NCI-H2081 treated with DMSO at 0.1 percent for 48 hours (cell line): ENCODE data around the gene PRAC1.

ENCODE experiments used
- DNase-seq: peaks from one replicate; lab custom pipeline; 2025; lab: John Stamatoyannopoulos, UW

PRAC1 gene

DNA sequence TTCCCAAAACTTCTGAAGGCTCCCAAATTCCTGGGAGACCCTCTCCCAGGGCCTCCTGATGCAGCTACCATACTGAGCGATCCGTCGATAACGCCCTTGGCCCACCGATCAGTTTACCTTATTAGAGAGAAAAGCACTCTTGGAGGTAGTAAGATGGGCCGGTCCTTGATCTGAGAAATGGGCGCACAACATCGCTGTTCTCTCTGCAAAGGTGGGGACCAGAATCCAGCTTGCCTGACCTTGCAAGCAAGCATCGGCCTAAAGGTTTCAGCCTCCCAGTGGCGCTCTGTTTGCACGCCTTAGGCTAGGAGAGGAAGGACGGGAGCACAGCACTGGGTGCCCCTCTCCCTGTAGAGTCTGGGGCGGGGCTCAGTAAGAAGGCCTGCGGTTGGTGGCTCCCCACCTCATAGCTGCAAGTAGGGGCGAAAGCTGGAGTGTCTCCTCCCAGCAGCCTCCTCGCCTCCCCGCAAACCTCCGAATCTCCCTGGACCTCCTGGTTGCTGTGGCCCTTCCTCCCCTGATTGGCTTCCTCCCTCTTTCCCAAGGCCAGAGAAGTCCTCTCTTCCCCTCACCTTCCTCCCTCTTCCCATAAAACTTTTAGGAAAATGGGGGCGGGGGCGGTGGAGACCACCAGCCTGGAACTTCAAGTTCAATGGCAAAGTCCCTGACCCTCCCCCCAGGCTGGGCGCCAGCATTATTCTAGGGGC is at the start of gene PRAC1:
TSS of gene PRAC1 (minus strand) at position 318 of the 707 bp plus-strand sequence. CDS start at position 192, 126 bp downstream.
- no peak for DNase-seq

- DNase-seq = no peak
Measured at GRCh38 chr17:48770954-48771353, 48.6 kb upstream of the PRAC1 start.

- DNase-seq = no peak
Measured at GRCh38 chr17:48769009-48769675, 46.8 kb upstream of the PRAC1 start.

DNA sequence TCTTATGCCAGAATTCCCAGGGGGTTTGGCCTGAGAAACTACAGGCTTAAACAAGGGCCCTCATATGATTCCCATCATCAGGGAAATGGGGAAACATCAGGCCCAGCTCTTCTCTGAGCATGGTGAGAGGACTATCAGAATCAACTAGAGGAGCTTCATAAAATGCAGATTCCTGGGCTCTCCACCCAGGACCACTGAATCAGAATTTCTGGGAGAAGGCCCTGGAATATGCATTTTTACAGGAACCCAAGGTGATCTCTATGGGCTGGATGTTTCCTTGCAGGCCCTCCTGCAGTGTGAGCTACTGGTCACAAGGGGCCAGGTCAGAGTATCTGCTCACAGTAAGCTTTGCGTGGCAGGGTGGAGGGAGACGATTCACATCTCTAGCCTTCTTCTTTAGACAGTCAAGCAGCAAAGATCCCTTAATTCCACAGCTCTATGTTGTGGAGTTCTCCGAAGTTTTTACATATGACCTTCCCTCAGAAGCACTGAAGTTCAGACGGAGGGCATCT is 45.0 kb upstream of the PRAC1 start:
- DNase-seq = no peak

DNA sequence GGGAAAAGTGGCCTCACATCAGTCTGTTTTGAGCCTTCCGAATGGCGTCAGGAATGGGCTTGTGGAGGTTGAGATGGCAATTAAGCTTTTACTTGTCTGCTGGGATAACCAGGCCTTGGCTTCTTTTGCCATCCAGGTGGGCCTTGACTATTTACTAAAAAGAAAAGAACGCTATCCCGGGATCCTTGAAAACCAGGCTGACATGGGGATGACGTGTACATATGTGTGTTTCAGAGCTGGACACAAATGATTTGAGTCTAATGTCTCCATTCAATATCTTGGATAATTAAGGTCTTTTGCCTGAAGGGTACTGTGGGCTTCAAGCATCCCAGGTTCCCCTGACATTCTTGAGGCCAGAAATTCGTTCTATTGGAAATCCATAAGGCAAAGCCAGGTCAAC is 38.8 kb upstream of the PRAC1 start:
- DNase-seq = no peak

DNA sequence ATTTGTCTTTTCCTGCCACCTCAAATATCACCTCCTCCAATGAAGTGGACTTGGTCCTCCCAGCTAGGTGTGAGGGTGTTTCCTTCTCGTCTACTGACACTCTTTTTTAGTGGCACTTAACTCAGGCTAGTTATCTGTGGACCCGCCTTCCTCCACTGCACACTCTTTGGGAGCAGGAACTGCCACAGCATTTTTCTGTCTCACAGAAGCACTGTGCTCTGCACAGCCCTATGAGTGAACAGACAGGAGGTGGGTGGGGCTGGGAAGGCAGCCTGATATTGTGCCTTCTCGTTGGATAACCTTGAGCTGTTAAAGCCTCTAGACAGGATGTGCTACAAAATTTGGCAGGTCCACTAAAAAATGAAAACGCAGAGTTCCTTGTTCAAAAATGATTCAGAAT is 38.1 kb upstream of the PRAC1 start:
- DNase-seq = no peak

- no peak for DNase-seq
Measured at GRCh38 chr17:48759288-48759687, 37.0 kb upstream of the PRAC1 start.

GRCh38 chr17:48757524-48757961 is 35.2 kb upstream of the PRAC1 start:
- no peak for DNase-seq

DNA sequence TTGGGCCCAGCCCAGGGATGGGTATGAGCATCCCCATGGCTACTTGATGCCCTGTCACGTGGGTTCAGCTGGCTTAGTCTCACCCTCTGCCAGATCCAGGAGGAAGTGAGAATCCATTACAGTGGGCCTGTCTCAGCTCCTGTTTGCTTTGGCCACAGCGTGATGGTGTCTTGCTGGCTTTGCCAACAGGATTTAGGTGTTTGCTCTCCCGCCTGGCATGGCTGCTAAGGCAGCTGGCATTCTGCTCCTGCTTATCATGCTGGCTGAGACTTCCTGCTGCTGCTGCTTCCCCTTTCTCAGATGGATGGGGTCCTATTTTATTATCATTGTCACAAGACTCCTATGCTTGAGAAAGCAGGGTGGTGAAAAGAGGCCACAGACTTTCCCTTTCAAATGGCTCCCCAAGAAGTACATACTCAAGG is 34.5 kb upstream of the PRAC1 start:
- peak; percentile 92 for DNase-seq

GRCh38 chr17:48755356-48755755 is 33.0 kb upstream of the PRAC1 start:
- DNase-seq = no peak

DNA sequence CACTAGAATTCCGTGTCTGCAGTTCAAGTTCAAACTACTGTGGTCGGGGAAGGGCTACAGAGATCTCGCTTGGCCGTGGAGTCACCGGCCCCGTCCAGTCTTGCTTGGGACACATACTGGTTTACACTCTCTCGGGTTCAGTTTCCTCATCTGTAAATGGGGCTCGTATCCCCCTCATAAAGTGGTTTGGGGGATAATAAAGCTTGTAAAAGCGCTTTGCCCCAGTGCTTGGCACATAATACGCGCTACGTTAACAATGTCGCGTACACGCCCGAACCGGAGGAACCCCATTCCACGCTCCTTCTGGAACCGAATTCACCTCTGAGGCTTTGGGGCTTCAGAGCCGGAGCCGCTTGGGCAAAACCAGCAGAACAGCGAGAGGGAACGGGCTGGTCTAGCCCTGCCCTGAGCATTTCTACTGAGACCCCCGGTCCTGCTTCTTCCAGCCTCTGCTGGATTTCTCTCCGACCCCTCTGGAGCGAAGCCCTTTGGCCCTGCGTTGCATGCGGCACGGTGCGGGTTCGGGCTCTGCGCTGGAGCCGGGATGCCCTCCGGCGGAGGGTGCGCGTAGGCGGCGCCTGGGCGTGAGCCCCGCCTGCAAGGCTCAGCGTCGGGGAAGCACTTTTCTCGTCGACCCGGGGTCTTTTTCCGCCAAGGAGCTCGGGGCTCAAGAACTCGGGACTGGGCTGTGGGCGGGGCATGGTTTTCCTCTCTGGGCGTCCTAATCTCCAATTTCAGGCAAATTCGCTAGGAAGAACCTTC is 32.4 kb upstream of the PRAC1 start:
- no peak for DNase-seq

DNA sequence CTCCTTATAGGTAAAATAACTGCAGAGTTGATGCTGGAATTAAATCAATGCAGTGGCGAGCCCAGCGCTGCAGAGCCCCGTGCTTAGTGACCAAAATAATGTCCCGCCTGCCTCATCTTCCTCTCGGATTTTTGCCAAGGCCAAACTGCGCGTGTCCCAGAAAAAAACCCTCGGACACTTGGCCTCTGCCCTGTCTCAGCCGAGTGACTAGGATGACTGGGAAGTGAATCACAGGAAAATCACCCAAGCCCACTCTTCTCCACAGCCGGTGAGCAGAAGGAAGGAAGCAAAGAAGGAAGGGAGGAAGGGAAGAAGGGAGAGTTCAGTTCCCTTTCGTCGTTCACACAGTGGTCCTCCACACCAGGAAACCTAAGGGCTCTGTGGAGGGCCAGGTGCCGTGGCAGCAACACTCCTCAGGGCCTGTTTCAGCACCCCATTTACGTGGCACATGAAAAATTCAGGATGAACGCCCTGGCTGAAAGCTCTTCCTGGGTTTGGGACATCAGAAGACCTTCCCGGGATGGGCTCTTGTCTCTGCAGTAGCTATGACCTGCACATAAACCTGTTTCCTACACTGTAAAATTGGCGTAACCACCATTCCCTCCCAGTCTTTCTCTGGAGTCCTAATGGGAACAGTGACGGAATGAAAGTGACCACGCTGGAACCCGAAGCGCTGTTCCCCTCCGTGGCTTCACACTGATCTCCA is 31.6 kb upstream of the PRAC1 start:
- DNase-seq = no peak

DNA sequence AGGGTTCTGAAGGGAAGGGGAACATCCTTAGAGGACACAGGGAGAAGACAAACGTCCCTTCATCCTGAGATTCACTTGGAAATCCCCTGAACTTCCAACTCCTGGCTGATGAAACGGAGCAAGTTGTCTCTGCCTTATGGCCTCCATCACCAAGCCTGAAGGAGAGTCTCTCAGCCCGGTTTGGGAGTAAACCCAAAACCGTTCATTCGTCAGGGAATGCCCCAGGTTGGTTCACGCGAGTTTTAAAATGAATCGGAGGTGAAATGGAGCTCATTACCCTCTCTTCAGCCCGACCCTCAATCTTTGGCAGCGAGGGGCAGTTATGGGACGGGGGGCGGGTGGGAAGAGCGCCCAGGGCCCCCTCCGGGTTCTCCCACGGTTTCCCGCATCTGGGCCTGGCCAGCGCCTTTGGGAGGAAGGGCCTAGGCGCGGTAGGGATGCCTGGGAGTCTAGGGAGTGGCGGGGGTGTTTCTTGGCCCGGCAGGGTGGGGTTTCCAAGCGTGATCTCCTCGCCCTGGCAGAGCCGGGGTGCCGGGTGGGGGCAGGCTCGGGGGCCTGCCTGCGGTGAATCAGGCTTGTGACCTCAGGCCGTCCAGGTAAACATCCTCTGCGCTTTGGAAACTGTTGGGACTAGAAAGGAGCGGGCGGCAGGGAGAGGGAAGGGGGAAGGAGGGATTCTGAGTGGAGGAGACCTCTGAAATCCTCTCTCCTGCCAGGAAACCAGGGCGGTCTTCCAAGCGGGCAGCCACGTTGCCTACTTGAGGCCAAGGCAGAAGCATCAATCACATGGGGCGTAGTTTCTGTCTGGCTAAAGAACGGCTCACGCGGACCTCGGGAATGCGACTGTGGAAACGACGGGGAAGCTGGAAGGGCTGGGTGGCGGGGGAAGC is 30.3 kb upstream of the PRAC1 start:
- no peak for DNase-seq

GRCh38 chr17:48751733-48752398 is 29.5 kb upstream of the PRAC1 start:
- DNase-seq = no peak

GRCh38 chr17:48751172-48751571 is 28.9 kb upstream of the PRAC1 start:
- DNase-seq = no peak

DNA sequence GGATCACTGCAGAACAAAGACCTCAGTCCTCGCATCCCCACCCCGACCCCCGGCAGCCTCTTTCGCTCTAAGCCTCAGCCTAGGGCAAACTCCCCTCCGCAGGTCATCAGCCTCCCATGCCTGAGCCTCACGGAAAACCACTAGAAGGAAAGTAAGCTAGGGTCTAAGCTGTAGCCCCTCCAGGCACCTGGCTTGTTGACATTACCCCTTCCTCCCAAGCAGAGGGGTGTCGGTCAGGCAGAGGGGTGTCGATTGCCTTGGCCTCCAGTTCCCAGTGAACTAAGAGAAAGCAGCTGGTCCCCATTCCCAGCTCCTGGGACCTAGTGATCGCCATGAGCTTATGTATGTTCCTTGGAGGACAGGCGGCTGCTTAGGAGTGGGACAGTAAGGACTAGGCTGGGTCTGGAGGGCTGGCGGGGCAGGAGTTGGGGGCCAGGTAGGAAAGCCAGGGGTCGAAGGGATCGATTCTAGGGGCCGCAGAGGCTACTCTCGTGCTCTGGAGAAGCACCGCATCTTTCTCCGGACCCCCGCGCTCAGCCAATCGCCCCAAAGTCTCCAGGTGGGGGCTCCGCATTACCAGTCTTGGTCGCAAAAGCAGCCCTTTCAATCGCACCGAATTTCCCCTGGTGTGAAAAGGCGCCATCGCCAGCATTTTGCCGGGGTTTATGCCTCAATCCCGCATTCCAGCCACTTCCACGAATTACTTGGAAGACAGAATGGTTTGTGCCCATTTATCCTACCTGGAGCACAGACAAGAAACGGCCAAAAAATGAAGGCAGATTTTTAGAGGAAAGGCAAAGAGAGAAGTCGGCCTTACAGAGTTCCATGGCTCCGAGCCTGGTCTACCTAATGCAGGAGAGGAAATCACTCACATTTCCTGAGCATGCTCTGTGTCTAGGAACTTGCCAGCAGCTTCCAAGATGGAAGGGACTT is 27.6 kb upstream of the PRAC1 start:
- DNase-seq = no peak

- no peak for DNase-seq
Measured at GRCh38 chr17:48748718-48749566, 26.6 kb upstream of the PRAC1 start.
